SK-N-SH (cell line): ENCODE measurements around the gene HNRNPL.

Source experiments
- ELF1 ChIP-seq: IDR thresholded peaks from 2 replicates; pipeline ENCODE4 v1.4.0; 2012
- EP300 ChIP-seq, 2 experiments: IDR thresholded peaks; 2 replicates each; pipeline versions ENCODE4 v1.4.0 to v1.6.1; 2012; ENCODE audit warnings: borderline replicate concordance in 1 of 2, low read depth in 1 of 2, low read length in 1 of 2
- EZH2phosphoT487 ChIP-seq: fragments of 200-600 bp; sonication (generic); IDR thresholded peaks from 2 replicates; pipeline ENCODE4 v1.6.1; 2017; ENCODE audit warnings: low read depth, mixed run types, mild to moderate bottlenecking, antibody characterized with exemption, moderate library complexity, borderline replicate concordance
- POLR2AphosphoS5 ChIP-seq: IDR thresholded peaks from 2 replicates; pipeline ENCODE4 v1.6.1; 2012; ENCODE audit warnings: low read depth, low read length
- SMC3 ChIP-seq: IDR thresholded peaks from 2 replicates; pipeline ENCODE4 v1.6.1; 2012; ENCODE audit warnings: low read depth, low read length, improper control_type of control experiment
- TF ChIP-seq, protein P1 (sequence below): fragments of 200-600 bp; sonication (generic); IDR thresholded peaks from 2 replicates; pipeline ENCODE4 v1.6.1; 2017; ENCODE audit warnings: antibody characterized with exemption, mild to moderate bottlenecking, moderate library complexity
- TF ChIP-seq, protein P2 (sequence below): IDR thresholded peaks from 2 replicates; pipeline ENCODE4 v1.6.1; 2012; ENCODE audit warnings: mild to moderate bottlenecking, low read depth, low read length, moderate library complexity

DNA sequence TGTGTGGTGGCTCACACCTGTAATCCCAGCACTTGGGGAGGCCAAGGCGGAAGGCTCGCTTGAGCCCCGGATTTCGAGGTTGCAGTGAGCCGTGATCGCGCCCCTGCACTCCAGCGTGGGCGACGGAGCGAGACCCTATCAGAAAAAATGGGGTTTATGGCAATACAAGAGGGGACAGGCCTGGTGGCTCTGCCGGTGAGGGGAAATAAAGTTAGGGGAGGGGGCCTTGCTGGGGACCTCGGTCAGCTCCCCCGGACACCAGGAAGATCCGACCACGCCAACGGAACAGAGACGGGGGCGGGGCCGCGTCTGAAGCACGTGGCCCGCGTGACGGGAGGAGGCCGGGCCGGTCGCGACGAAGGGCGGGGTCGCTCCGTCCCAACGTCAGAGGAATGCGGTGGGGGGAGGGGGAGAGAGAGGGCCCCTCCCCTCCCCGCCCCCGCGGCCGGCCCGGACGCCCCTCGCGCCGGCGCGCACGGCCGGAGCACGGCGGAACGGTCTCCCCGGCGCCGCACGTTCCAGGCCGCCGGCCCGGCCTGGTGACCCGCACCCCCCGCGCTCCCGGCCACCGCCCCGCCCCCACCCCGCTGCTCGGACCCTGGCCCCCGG, 1.9 kb upstream of the HNRNPL start:
- no peak for TF ChIP-seq ELF1
- TF ChIP-seq, protein P1, sequence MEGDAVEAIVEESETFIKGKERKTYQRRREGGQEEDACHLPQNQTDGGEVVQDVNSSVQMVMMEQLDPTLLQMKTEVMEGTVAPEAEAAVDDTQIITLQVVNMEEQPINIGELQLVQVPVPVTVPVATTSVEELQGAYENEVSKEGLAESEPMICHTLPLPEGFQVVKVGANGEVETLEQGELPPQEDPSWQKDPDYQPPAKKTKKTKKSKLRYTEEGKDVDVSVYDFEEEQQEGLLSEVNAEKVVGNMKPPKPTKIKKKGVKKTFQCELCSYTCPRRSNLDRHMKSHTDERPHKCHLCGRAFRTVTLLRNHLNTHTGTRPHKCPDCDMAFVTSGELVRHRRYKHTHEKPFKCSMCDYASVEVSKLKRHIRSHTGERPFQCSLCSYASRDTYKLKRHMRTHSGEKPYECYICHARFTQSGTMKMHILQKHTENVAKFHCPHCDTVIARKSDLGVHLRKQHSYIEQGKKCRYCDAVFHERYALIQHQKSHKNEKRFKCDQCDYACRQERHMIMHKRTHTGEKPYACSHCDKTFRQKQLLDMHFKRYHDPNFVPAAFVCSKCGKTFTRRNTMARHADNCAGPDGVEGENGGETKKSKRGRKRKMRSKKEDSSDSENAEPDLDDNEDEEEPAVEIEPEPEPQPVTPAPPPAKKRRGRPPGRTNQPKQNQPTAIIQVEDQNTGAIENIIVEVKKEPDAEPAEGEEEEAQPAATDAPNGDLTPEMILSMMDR = no peak
- TF ChIP-seq SMC3 = no peak
- peak in 1 of 2 experiments; percentile 33; a peak in 1 of 4 replicates for TF ChIP-seq EP300 (IDR thresholded peaks at IDR 0.05; ENCODE audit: borderline replicate concordance in 1 of 2, low read depth in 1 of 2, low read length in 1 of 2)
- TF ChIP-seq, protein P2, sequence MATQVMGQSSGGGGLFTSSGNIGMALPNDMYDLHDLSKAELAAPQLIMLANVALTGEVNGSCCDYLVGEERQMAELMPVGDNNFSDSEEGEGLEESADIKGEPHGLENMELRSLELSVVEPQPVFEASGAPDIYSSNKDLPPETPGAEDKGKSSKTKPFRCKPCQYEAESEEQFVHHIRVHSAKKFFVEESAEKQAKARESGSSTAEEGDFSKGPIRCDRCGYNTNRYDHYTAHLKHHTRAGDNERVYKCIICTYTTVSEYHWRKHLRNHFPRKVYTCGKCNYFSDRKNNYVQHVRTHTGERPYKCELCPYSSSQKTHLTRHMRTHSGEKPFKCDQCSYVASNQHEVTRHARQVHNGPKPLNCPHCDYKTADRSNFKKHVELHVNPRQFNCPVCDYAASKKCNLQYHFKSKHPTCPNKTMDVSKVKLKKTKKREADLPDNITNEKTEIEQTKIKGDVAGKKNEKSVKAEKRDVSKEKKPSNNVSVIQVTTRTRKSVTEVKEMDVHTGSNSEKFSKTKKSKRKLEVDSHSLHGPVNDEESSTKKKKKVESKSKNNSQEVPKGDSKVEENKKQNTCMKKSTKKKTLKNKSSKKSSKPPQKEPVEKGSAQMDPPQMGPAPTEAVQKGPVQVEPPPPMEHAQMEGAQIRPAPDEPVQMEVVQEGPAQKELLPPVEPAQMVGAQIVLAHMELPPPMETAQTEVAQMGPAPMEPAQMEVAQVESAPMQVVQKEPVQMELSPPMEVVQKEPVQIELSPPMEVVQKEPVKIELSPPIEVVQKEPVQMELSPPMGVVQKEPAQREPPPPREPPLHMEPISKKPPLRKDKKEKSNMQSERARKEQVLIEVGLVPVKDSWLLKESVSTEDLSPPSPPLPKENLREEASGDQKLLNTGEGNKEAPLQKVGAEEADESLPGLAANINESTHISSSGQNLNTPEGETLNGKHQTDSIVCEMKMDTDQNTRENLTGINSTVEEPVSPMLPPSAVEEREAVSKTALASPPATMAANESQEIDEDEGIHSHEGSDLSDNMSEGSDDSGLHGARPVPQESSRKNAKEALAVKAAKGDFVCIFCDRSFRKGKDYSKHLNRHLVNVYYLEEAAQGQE = peak; percentile 50; the same call in 1 of the 2 replicates
- no peak for TF ChIP-seq EZH2phosphoT487
- peak; percentile 36 for TF ChIP-seq POLR2AphosphoS5
